BLaER1 treated with 17β-estradiol and CSF1 and Interleukin-3, amounts not matched to agents 10 nM and 100 nM (cell line): Measurements from ENCODE around the gene DEPDC4.
A peak's percentile ranks its signal among the peaks of the same experiment; 100 is the strongest.

Source experiments
- H3K27ac ChIP-seq, 11 experiments: shearing (Covaris generic); formaldehyde crosslinking; 2 replicates each; pipeline ENCODE4 v1.8.1; 2022
- H3K27me3 ChIP-seq, 11 experiments: shearing (Covaris generic); formaldehyde crosslinking; 2 replicates each; pipeline ENCODE4 v1.8.1; 2022
- H3K36me3 ChIP-seq, 11 experiments: shearing (Covaris generic); formaldehyde crosslinking; 2 replicates each; pipeline ENCODE4 v1.8.1; 2022
- H3K4me1 ChIP-seq, 10 experiments: shearing (Covaris generic); formaldehyde crosslinking; 2 replicates each; pipeline ENCODE4 v1.8.1; 2022
- H3K4me2 ChIP-seq, 11 experiments: shearing (Covaris generic); formaldehyde crosslinking; 2 replicates each; pipeline ENCODE4 v1.8.1; 2022
- H3K4me3 ChIP-seq, 10 experiments: shearing (Covaris generic); formaldehyde crosslinking; 2 replicates each; pipeline ENCODE4 v1.8.1; 2022
- H3K9ac ChIP-seq, 11 experiments: shearing (Covaris generic); formaldehyde crosslinking; 2 replicates each; pipeline ENCODE4 v1.8.1; 2022
- H3K9me3 ChIP-seq, 11 experiments: shearing (Covaris generic); formaldehyde crosslinking; replicated peaks in 1 of 11; 2 replicates each; pipeline ENCODE4 v1.8.1; 2022
- H4K20me1 ChIP-seq, 11 experiments: shearing (Covaris generic); formaldehyde crosslinking; 2 replicates each; pipeline ENCODE4 v1.8.1; 2022
- Cebpa-rat ChIP-seq, 11 experiments: shearing (Covaris generic); IDR thresholded peaks; 2 replicates each; pipeline ENCODE4 v1.8.1; 2022

Gene DEPDC4

DNA sequence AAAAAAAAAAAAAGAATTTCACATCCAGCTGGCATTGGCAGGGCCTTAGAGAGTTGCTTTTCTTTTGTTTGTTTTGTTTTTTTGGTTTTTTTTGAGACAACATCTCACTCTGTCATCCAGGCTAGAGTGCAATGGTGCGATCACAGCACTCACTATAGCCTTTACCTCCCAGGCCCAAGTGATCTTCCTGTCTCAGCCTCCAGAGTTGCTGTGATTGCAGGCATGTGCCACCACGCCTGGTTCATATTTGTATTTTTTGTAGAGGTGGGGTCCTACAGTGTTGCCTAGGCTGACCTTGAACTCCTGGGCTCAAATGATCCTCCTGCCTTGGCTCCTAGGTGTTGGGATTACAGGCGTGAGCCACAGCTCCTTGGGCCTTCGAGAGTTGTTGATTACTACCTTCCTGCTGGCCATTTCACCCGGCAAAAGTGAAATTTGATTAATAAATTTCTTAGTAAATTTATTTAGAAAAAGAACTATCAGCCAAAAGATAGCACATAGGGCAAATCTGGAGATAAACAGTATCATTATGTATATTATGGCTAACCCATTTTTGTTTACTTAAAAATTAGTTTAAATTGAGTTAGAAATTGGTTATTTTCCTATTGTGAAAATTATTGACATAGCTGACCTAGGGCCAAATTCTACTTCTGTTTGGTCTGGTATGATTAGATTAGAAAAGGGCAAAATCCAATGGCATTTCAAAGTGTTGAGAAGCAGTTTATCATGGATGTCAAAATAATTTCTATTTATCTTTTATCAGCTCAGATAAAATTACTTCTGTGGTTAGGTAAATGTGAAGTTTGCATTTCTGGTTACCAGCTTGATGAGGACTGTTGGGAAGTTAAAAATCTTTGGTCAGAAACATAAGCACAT is 53.6 kb downstream of the DEPDC4 start:
- no peak overlapping the region for H3K27ac ChIP-seq
- peaks cover 59 to 99% (median 89%) of the 10 kb centered on the region in 11 experiments for H3K36me3 ChIP-seq
- no peaks in the 10 kb centered on the region for H3K27me3 ChIP-seq

GRCh38 chr12:100211698-100212097 is 55.2 kb downstream of the DEPDC4 start:
- no peak overlapping the region for H3K9ac ChIP-seq
- no peaks in the 10 kb centered on the region for H3K27me3 ChIP-seq
- no peaks in the 10 kb centered on the region for H3K9me3 ChIP-seq
- H3K27ac ChIP-seq, result no peak overlapping the region
- H3K4me1 ChIP-seq, result peaks cover 0 to 11% (median 8%) of the 10 kb centered on the region in 10 experiments; a peak in 10 of 20 replicates
- H3K36me3 ChIP-seq, result peaks cover 70 to 99% (median 89%) of the 10 kb centered on the region in 11 experiments
- H3K4me3 ChIP-seq, result no peak overlapping the region
- TF ChIP-seq Cebpa-rat (IDR thresholded peaks at IDR 0.05), result no peak
- no peaks in the 10 kb centered on the region; a peak in 1 of 22 replicates for H4K20me1 ChIP-seq
- H3K4me2 ChIP-seq, result no peak overlapping the region

More for the DNA sequence above, 53.6 kb downstream of the DEPDC4 start:
- Histone ChIP-seq H3K4me2 (no peak overlapping the region), H4K20me1 (no peaks in the 10 kb centered on the region; a peak in 1 of 22 replicates), H3K9me3 (no peaks in the 10 kb centered on the region), H3K9ac (no peak overlapping the region), H3K4me1 (peaks cover 0 to 11% (median 8%) of the 10 kb centered on the region in 10 experiments; a peak in 10 of 20 replicates), H3K4me3 (no peak overlapping the region)
- no peak for TF ChIP-seq Cebpa-rat (IDR thresholded peaks at IDR 0.05)

DNA sequence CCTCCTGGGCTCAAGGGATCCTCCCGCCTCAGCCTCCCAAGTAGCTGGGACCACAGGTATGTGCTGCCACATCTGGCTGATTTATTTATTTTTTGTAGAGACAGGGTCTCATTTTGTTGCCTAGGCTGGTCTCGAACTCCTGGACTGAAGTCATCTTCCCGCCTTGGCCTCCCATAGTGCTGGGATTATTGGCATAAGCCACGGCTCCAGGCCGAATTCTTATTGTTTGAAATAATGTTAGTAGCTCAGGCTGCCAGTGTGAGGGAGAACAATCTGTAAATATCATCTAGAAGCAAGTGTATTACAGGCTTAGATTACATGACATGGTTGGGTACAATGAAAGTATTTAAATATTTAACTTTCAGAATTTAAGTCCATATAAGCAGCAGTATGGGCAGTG is 58.0 kb downstream of the DEPDC4 start:
- Histone ChIP-seq H3K27me3 (no peaks in the 10 kb centered on the region), H3K27ac (no peak overlapping the region), H3K4me2 (no peak overlapping the region), H3K4me1 (no peaks in the 10 kb centered on the region), H3K4me3 (no peak overlapping the region), H4K20me1 (peaks cover 0 to 11% (median 0%) of the 10 kb centered on the region in 11 experiments; a peak in 5 of 22 replicates), H3K36me3 (peaks cover 70 to 97% (median 86%) of the 10 kb centered on the region in 11 experiments), H3K9me3 (no peaks in the 10 kb centered on the region), H3K9ac (no peak overlapping the region)
- no peak for TF ChIP-seq Cebpa-rat (IDR thresholded peaks at IDR 0.05)

GRCh38 chr12:100207311-100207710 is 59.6 kb downstream of the DEPDC4 start:
- Histone ChIP-seq H3K27ac (no peak overlapping the region), H3K9ac (no peak overlapping the region), H3K27me3 (no peaks in the 10 kb centered on the region), H3K9me3 (no peaks in the 10 kb centered on the region), H3K4me2 (no peak overlapping the region), H3K36me3 (peaks cover 60 to 84% (median 74%) of the 10 kb centered on the region in 11 experiments), H3K4me1 (peaks cover 3 to 7% (median 5%) of the 10 kb centered on the region in 10 experiments; a peak in 14 of 20 replicates), H3K4me3 (no peak overlapping the region), H4K20me1 (peaks cover 0 to 16% (median 0%) of the 10 kb centered on the region in 11 experiments; a peak in 7 of 22 replicates)
- peak in 1 of 11 experiments; percentile 1; a peak in 1 of 22 replicates for TF ChIP-seq Cebpa-rat (IDR thresholded peaks at IDR 0.05)

- no peak for TF ChIP-seq Cebpa-rat (IDR thresholded peaks at IDR 0.05)
- Histone ChIP-seq H3K36me3 (peaks cover 9 to 29% (median 19%) of the 10 kb centered on the region in 11 experiments), H3K27ac (peak overlapping the region; percentile 45 to 88 (median 80); a peak in 20 of 22 replicates), H3K4me2 (peak overlapping the region; percentile 77 to 98 (median 88)), H3K4me1 (peaks cover 20 to 38% (median 31%) of the 10 kb centered on the region in 10 experiments), H3K9ac (peak overlapping the region; percentile 77 to 87 (median 84)), H3K27me3 (no peaks in the 10 kb centered on the region; a peak in 1 of 22 replicates), H3K4me3 (peak overlapping the region; percentile 70 to 88 (median 76)), H3K9me3 (no peaks in the 10 kb centered on the region), H4K20me1 (peaks cover 0 to 23% (median 0%) of the 10 kb centered on the region in 11 experiments; a peak in 8 of 22 replicates)
These were observed 65.1 kb downstream of the DEPDC4 start for GRCh38 chr12:100201604-100202423.

GRCh38 chr12:100200463-100201181 is 66.3 kb downstream of the DEPDC4 start, which contains the start of gene ACTR6:
Gene ACTR6, plus strand, starts transcription at chr12:100200815. Its CDS starts 37 bp downstream, at chr12:100200852.
- Histone ChIP-seq H3K9me3 (no peaks in the 10 kb centered on the region), H3K27ac (peak within 1 kb of the TSS; percentile 45 to 88 (median 80)), H3K36me3 (peaks cover 0 to 19% (median 12%) of the 10 kb centered on the region in 11 experiments; a peak in 14 of 22 replicates), H3K9ac (peak within 1 kb of the TSS; percentile 77 to 87 (median 84)), H3K27me3 (no peaks in the 10 kb centered on the region; a peak in 1 of 22 replicates), H3K4me3 (peak within 1 kb of the TSS; percentile 70 to 88 (median 76)), H4K20me1 (peaks cover 0 to 23% (median 0%) of the 10 kb centered on the region in 11 experiments; a peak in 8 of 22 replicates), H3K4me2 (peak within 1 kb of the TSS; percentile 80 to 98 (median 95)), H3K4me1 (peaks cover 20 to 38% (median 31%) of the 10 kb centered on the region in 10 experiments)
- no peak for TF ChIP-seq Cebpa-rat (IDR thresholded peaks at IDR 0.05)

GRCh38 chr12:100199347-100200149 is 67.3 kb downstream of the DEPDC4 start:
- peaks cover 0 to 26% (median 9%) of the 10 kb centered on the region in 11 experiments; a peak in 16 of 22 replicates for H3K36me3 ChIP-seq
- H4K20me1 ChIP-seq, result peaks cover 0 to 20% (median 0%) of the 10 kb centered on the region in 11 experiments; a peak in 8 of 22 replicates
- peaks cover 20 to 38% (median 31%) of the 10 kb centered on the region in 10 experiments for H3K4me1 ChIP-seq
- no peaks in the 10 kb centered on the region; a peak in 1 of 22 replicates for H3K27me3 ChIP-seq
- peak overlapping the region in 9 of 11 experiments; percentile 76 to 88 (median 80); a peak in 17 of 22 replicates for H3K27ac ChIP-seq
- H3K9ac ChIP-seq, result peak overlapping the region; percentile 67 to 87 (median 84)
- no peak for TF ChIP-seq Cebpa-rat (IDR thresholded peaks at IDR 0.05)
- peak overlapping the region; percentile 80 to 98 (median 95) for H3K4me2 ChIP-seq
- H3K4me3 ChIP-seq, result peak overlapping the region; percentile 70 to 88 (median 76)
- no peaks in the 10 kb centered on the region for H3K9me3 ChIP-seq
